IMR-90 (cell line): ENCODE results near the gene RTP5. TPM values are rescaled to one million over a fixed set of nuclear protein-coding genes. Genes with fewer than 3 reads are reported as not detected.

Source experiments
- ATAC-seq: fragments of 200-7000 bp; cut with Tn5 transposase; 2 replicates; pipeline ENCODE4 v1.9.1; 2020; ENCODE audit warnings: low read depth, mild to moderate bottlenecking, moderate library complexity
- BruUV-seq: library from RNA; stranded (reverse); fragments of 400-500 nt; replicated peaks from 2 replicates; lab custom pipeline; 2021; lab: Mats Ljungman, UMichigan
- CTCF ChIA-PET: fragments of 300-600 bp; formaldehyde crosslinking; extraction: SDS; loops from one replicate; lab custom pipeline; 2021; ENCODE audit warnings: antibody characterized with exemption; lab: Yijun Ruan, JAX
- POLR2A ChIA-PET: fragments of 300-600 bp; sonication (Branson Sonifier 250); formaldehyde crosslinking; loops from one replicate; lab custom pipeline; 2022; ENCODE audit warnings: antibody characterized with exemption; ENCODE audit not compliant: unreplicated experiment; lab: Charles Lee
- DNase-seq: peaks from one replicate; pipeline ENCODE4 v3.0.0; 2013
- H2AFZ ChIP-seq: replicated peaks from 2 replicates; pipeline ENCODE3; 2013; ENCODE audit warnings: low read length, mild to moderate bottlenecking; ENCODE audit not compliant: poor library complexity
- H2AK5ac ChIP-seq: 2 replicates; pipeline ENCODE4 v1.6.1; 2013; ENCODE audit warnings: low read depth, low read length, inconsistent platforms
- H2AK9ac ChIP-seq: replicated peaks from 2 replicates; pipeline ENCODE3; 2013; ENCODE audit warnings: mild to moderate bottlenecking, low read depth, low read length, moderate library complexity; ENCODE audit not compliant: poor library complexity
- H2BK120ac ChIP-seq: 2 replicates; pipeline ENCODE4 v1.6.1; 2013; ENCODE audit warnings: low read depth, low read length, inconsistent platforms
- H2BK15ac ChIP-seq: 3 replicates; pipeline ENCODE4 v1.6.1; 2013; ENCODE audit warnings: low read depth, low read length, inconsistent platforms
- H2BK20ac ChIP-seq: 2 replicates; pipeline ENCODE4 v1.6.1; 2013; ENCODE audit warnings: low read depth, mild to moderate bottlenecking, inconsistent platforms, low read length, moderate library complexity
- H2BK5ac ChIP-seq: 2 replicates; pipeline ENCODE4 v1.6.1; 2013; ENCODE audit warnings: mild to moderate bottlenecking, low read depth, low read length, inconsistent platforms; ENCODE audit not compliant: poor library complexity, severe bottlenecking
- H3K14ac ChIP-seq: replicated peaks from 2 replicates; pipeline ENCODE4 v1.6.1; 2013; ENCODE audit warnings: low read depth, low read length, inconsistent platforms
- H3K18ac ChIP-seq: 2 replicates; pipeline ENCODE4 v1.6.1; 2013; ENCODE audit warnings: low read depth, low read length, control low read depth
- H3K23ac ChIP-seq: 2 replicates; pipeline ENCODE4 v1.6.1; 2013; ENCODE audit warnings: low read depth, low read length, inconsistent platforms
- H3K27ac ChIP-seq: 2 replicates; pipeline ENCODE4 v1.5.1; 2013; ENCODE audit warnings: mild to moderate bottlenecking, control low read depth, low read length; ENCODE audit not compliant: insufficient read depth
- H3K27me3 ChIP-seq: 2 replicates; pipeline ENCODE4 v1.6.1; 2013; ENCODE audit warnings: low read length; ENCODE audit not compliant: control insufficient read depth, insufficient read depth
- H3K36me3 ChIP-seq: 2 replicates; pipeline ENCODE4 v1.6.1; 2013; ENCODE audit warnings: low read length, mixed read lengths; ENCODE audit not compliant: control insufficient read depth, insufficient read depth
- H3K4ac ChIP-seq: 2 replicates; pipeline ENCODE4 v1.6.1; 2013; ENCODE audit warnings: low read depth, low read length, inconsistent platforms
- H3K4me1 ChIP-seq: 2 replicates; pipeline ENCODE4 v1.6.1; 2013; ENCODE audit warnings: low read length, mixed read lengths; ENCODE audit not compliant: control insufficient read depth, insufficient read depth
- H3K4me2 ChIP-seq: 2 replicates; pipeline ENCODE4 v1.6.1; 2013; ENCODE audit warnings: low read depth, mild to moderate bottlenecking, control low read depth, low read length, moderate library complexity
- H3K4me3 ChIP-seq: 2 replicates; pipeline ENCODE4 v1.5.1; 2013; ENCODE audit warnings: low read depth, mild to moderate bottlenecking, control low read depth, low read length, moderate library complexity; ENCODE audit not compliant: insufficient read depth
- H3K56ac ChIP-seq: 2 replicates; pipeline ENCODE4 v1.6.1; 2013; ENCODE audit warnings: low read length, inconsistent platforms; ENCODE audit not compliant: insufficient read depth; ENCODE audit errors: extremely low read depth
- H3K79me1 ChIP-seq, 2 experiments: 2 replicates each; pipeline ENCODE4 v1.6.1; 2013; ENCODE audit warnings: low read length in 2 of 2, inconsistent platforms in 1 of 2, low read depth in 1 of 2
- H3K9ac ChIP-seq: 2 replicates; pipeline ENCODE4 v1.6.1; 2013; ENCODE audit warnings: low read depth, low read length, control low read depth
- H3K9me1 ChIP-seq: 2 replicates; pipeline ENCODE4 v1.6.1; 2013; ENCODE audit warnings: low read length, inconsistent platforms; ENCODE audit not compliant: insufficient read depth
- H3K9me3 ChIP-seq: 2 replicates; pipeline ENCODE4 v1.6.1; 2013; ENCODE audit warnings: low read length; ENCODE audit not compliant: control insufficient read depth, insufficient read depth
- H4K20me1 ChIP-seq: 2 replicates; pipeline ENCODE4 v1.6.1; 2013; ENCODE audit warnings: low read length, inconsistent platforms; ENCODE audit not compliant: insufficient read depth
- H4K5ac ChIP-seq: 2 replicates; pipeline ENCODE4 v1.6.1; 2013; ENCODE audit warnings: mild to moderate bottlenecking, low read depth, low read length, control low read depth
- H4K8ac ChIP-seq, 2 experiments: 2 replicates each; pipeline ENCODE4 v1.6.1; 2013; ENCODE audit warnings: low read depth in 2 of 2, low read length in 2 of 2, control low read depth in 1 of 2, inconsistent platforms in 1 of 2
- H4K91ac ChIP-seq: 2 replicates; pipeline ENCODE4 v1.6.1; 2013; ENCODE audit warnings: low read depth, low read length, inconsistent platforms; ENCODE audit not compliant: insufficient read depth
- CTCF ChIP-seq: conservative IDR thresholded peaks from 2 replicates; pipeline ENCODE4 v1.5.1; 2012; ENCODE audit warnings: mild to moderate bottlenecking, low read depth, low read length, improper control_type of control experiment
- USF2 ChIP-seq: fragments of 150-350 bp; IDR thresholded peaks from 2 replicates; pipeline ENCODE4 v1.6.1; 2017; ENCODE audit warnings: mild to moderate bottlenecking, antibody characterized with exemption, low read length, low read depth
- WGBS, 2 experiments: methylation state at CpG; one replicate each; pipeline versions ENCODE4 v1.1.5 to v1.1.7; 2013; ENCODE audit warnings: missing lambda C conversion rate in 2 of 2; ENCODE audit not compliant: insufficient read length in 1 of 2; ENCODE audit errors: extremely low coverage in 2 of 2; 5-methylcytosine and 5-hydroxymethylcytosine counted together
- dilution Hi-C: fragments of 300-500 bp; cut with HindIII; formaldehyde crosslinking; loops from one replicate; pipeline ENCODE4 v1.14.3; 2018; ENCODE audit warnings: low sequenced_read_pairs; ENCODE audit not compliant: unreplicated experiment
- in situ Hi-C: fragments of 300-500 bp; cut with MboI; formaldehyde crosslinking; loops from 3 replicates; pipeline ENCODE4 v1.14.3; 2019; ENCODE audit warnings: low sequenced_read_pairs, inconsistent platforms, mixed read lengths
- intact Hi-C: fragments of 100-400 bp; cut with micrococcal nuclease; formaldehyde crosslinking; loops from 2 replicates; pipeline ENCODE4 v1.10.0; 2022
- polyA plus RNA-seq, 3 experiments: library from polyadenylated mRNA; depleted of rRNA; stranded (reverse); fragments of >200 nt; gene quantifications; 2 replicates each; pipeline ENCODE4 v1.2.3, GENCODE V29; 2012; ENCODE audit warnings: low replicate concordance in 1 of 3
- total RNA-seq: library from RNA; depleted of rRNA; stranded (reverse); fragments of >200 nt; gene quantifications from 2 replicates; pipeline ENCODE4 v1.2.3, GENCODE V29; 2012

Gene RTP5
- total and polyA plus RNA-seq, 2 of the 4 experiments (the other 2 are of a cell fraction): not detected

GRCh38 chr2:241859436-241860183 is 9.9 kb upstream of the RTP5 start:
- Histone ChIP-seq H4K91ac (no peak overlapping the region), H3K14ac (no peak overlapping the region), H2BK5ac (no peak overlapping the region), H3K79me1 (no peaks in the 10 kb centered on the region), H2AFZ (peak overlapping the region; percentile 87), H3K27ac (no peak overlapping the region), H3K18ac (no peak overlapping the region), H3K4ac (no peak overlapping the region), H4K8ac (peak overlapping the region in 1 of 2 experiments; percentile 37; a peak in 1 of 4 replicates), H3K9me1 (peaks cover 5% of the 10 kb centered on the region), H3K27me3 (peaks cover 4% of the 10 kb centered on the region; the same call in 1 of the 2 replicates), H2BK120ac (no peak overlapping the region), H3K4me2 (peak overlapping the region; percentile 29), H3K4me1 (no peaks in the 10 kb centered on the region; the same call in 1 of the 2 replicates), H3K36me3 (no peaks in the 10 kb centered on the region), H3K9ac (no peak overlapping the region), H2BK20ac (no peak overlapping the region), H3K56ac (no peak overlapping the region), H3K23ac (no peak overlapping the region), H2AK5ac (no peak overlapping the region; the same call in 1 of the 2 replicates), H3K9me3 (no peaks in the 10 kb centered on the region), H3K4me3 (no peak overlapping the region), H4K5ac (no peak overlapping the region), H4K20me1 (no peaks in the 10 kb centered on the region), H2AK9ac (peak overlapping the region; percentile 23), H2BK15ac (no peak overlapping the region)
- in situ Hi-C loops: no loop called here
- dilution Hi-C loops: no loop called here
- peak; percentile 36 for DNase-seq
- intact Hi-C loops: no loop called here
- no peak for TF ChIP-seq USF2
- peak; percentile 20; the same call in 1 of the 2 replicates for TF ChIP-seq CTCF
- WGBS, 2 experiments: 22% methylated on average over 14 of the region's 30 CpGs; no CpG with 5 or more reads in 1 of the 2 experiments
- CTCF ChIA-PET: interaction anchor here (1.5 kb wide), 1 partner anchor 9 kb away, joined by 4 read pairs; no protein-coding TSS in a partner anchor
- BruUV-seq: no TSS peak
- POLR2A ChIA-PET: no interaction called here
- peak; percentile 61 for ATAC-seq
